ENCODE measurements around the gene PLCB4. TPM values are rescaled to one million over a fixed set of nuclear protein-coding genes. Genes with fewer than 3 reads are reported as not detected.

PLCB4 gene
- total RNA-seq, 4 donors from 2014 or later: 3.5 to 30.5 (median 17.5) TPM

- H3K4me1 ChIP-seq: no peaks in the 10 kb centered on the region
- H3K36me3 ChIP-seq: no peaks in the 10 kb centered on the region
- no peak overlapping the region for H3K27ac ChIP-seq
- no peak overlapping the region for H3K4me3 ChIP-seq
- no peaks in the 10 kb centered on the region for H3K9me3 ChIP-seq
- no peak for DNase-seq
- no peak for TF ChIP-seq POLR2A (IDR thresholded peaks at IDR 0.05)
- TF ChIP-seq, protein P1, sequence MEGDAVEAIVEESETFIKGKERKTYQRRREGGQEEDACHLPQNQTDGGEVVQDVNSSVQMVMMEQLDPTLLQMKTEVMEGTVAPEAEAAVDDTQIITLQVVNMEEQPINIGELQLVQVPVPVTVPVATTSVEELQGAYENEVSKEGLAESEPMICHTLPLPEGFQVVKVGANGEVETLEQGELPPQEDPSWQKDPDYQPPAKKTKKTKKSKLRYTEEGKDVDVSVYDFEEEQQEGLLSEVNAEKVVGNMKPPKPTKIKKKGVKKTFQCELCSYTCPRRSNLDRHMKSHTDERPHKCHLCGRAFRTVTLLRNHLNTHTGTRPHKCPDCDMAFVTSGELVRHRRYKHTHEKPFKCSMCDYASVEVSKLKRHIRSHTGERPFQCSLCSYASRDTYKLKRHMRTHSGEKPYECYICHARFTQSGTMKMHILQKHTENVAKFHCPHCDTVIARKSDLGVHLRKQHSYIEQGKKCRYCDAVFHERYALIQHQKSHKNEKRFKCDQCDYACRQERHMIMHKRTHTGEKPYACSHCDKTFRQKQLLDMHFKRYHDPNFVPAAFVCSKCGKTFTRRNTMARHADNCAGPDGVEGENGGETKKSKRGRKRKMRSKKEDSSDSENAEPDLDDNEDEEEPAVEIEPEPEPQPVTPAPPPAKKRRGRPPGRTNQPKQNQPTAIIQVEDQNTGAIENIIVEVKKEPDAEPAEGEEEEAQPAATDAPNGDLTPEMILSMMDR (IDR thresholded peaks at IDR 0.05): no peak
- H3K27me3 ChIP-seq: no peaks in the 10 kb centered on the region
Measured at GRCh38 chr20:9322661-9323060, 253.8 kb downstream of the PLCB4 start.

- no peak overlapping the region for H3K27ac ChIP-seq
Measured at GRCh38 chr20:9323622-9324021, 254.7 kb downstream of the PLCB4 start.

GRCh38 chr20:9329355-9330101 lies 260.6 kb downstream of the PLCB4 start:
- H3K36me3 ChIP-seq: no peaks in the 10 kb centered on the region
- H3K4me1 ChIP-seq: peaks cover 0 to 23% (median 0%) of the 10 kb centered on the region in 4 donors
- TF ChIP-seq POLR2A (IDR thresholded peaks at IDR 0.05): no peak
- TF ChIP-seq, protein P1 (IDR thresholded peaks at IDR 0.05): no peak
- H3K27ac ChIP-seq: peak overlapping the region in 2 of 4 donors; percentile 0 to 72
- no peak for DNase-seq
- H3K4me3 ChIP-seq: no peak overlapping the region
- H3K9me3 ChIP-seq: no peaks in the 10 kb centered on the region
- no peaks in the 10 kb centered on the region for H3K27me3 ChIP-seq

More at GRCh38 chr20:9323622-9324021, 254.7 kb downstream of the PLCB4 start:
- TF ChIP-seq POLR2A (IDR thresholded peaks at IDR 0.05): no peak
- TF ChIP-seq, protein P1 (IDR thresholded peaks at IDR 0.05): peak in 3 of 6 experiments; percentile 18 to 33 (median 28)
- Histone ChIP-seq H3K4me1 (no peaks in the 10 kb centered on the region), H3K27me3 (no peaks in the 10 kb centered on the region), H3K36me3 (no peaks in the 10 kb centered on the region), H3K9me3 (no peaks in the 10 kb centered on the region), H3K4me3 (no peak overlapping the region)
- no peak for DNase-seq

- TF ChIP-seq POLR2A (IDR thresholded peaks at IDR 0.05): no peak
- TF ChIP-seq, protein P1 (IDR thresholded peaks at IDR 0.05): no peak
- H3K36me3 ChIP-seq: no peaks in the 10 kb centered on the region
- H3K4me1 ChIP-seq: peaks cover 0 to 23% (median 0%) of the 10 kb centered on the region in 4 donors
- no peak overlapping the region for H3K4me3 ChIP-seq
- H3K9me3 ChIP-seq: no peaks in the 10 kb centered on the region
- no peak for DNase-seq
- peak overlapping the region in 2 of 4 donors; percentile 0 to 72 for H3K27ac ChIP-seq
- no peaks in the 10 kb centered on the region for H3K27me3 ChIP-seq
Measured at GRCh38 chr20:9330151-9330550, 261.3 kb downstream of the PLCB4 start.

- no peak for TF ChIP-seq POLR2A (IDR thresholded peaks at IDR 0.05)
- TF ChIP-seq, protein P1 (IDR thresholded peaks at IDR 0.05): no peak
Measured at GRCh38 chr20:9331707-9332435, 263.0 kb downstream of the PLCB4 start.

More at GRCh38 chr20:9331707-9332435, 263.0 kb downstream of the PLCB4 start:
- Histone ChIP-seq H3K4me1 (peaks cover 0 to 23% (median 0%) of the 10 kb centered on the region in 4 donors), H3K27me3 (no peaks in the 10 kb centered on the region), H3K27ac (no peak overlapping the region), H3K9me3 (no peaks in the 10 kb centered on the region), H3K36me3 (no peaks in the 10 kb centered on the region), H3K4me3 (no peak overlapping the region)
- no peak for DNase-seq
